NT2/D1 (cell line): Measurements from ENCODE around the gene YBX2.
"Not testable (repeated sequence)": the region's sequence is repeated elsewhere in the genome, so short reads cannot be mapped to it uniquely, and the experiment has no call there.

Experiments used
- SUZ12 ChIP-seq: IDR thresholded peaks from 2 replicates; pipeline ENCODE4 v1.6.1; 2011; ENCODE audit not compliant: insufficient read length, insufficient read depth; ENCODE audit errors: extremely low read depth
- YY1 ChIP-seq: IDR thresholded peaks from 2 replicates; pipeline ENCODE4 v1.6.1; 2011; ENCODE audit not compliant: insufficient read length, insufficient read depth
- ZNF274 ChIP-seq: IDR thresholded peaks from 2 replicates; pipeline ENCODE4 v1.6.1; 2011; ENCODE audit warnings: mild to moderate bottlenecking, low read depth, low read length

- not testable (repeated sequence) for TF ChIP-seq SUZ12, ZNF274, YY1
Observed at GRCh38 chr17:7335765-7336164, 41.3 kb upstream of the YBX2 start.
